Endodermal cell (in vitro differentiated cells): ENCODE measurements around the gene ARHGAP26. TPM values are rescaled to one million over a fixed set of nuclear protein-coding genes. Genes with fewer than 3 reads are reported as not detected.

Experiments
- DNase-seq: peaks from one replicate; pipeline ENCODE4 v3.0.0-alpha.2; 2017
- H3K27ac ChIP-seq: 2 replicates; pipeline ENCODE4 v1.5.1; 2013; ENCODE audit warnings: mild to moderate bottlenecking, low read depth, low read length, moderate library complexity
- H3K27me3 ChIP-seq: 2 replicates; pipeline ENCODE4 v1.6.1; 2013; ENCODE audit warnings: mild to moderate bottlenecking, low read length, moderate library complexity; ENCODE audit not compliant: insufficient read depth, control insufficient read depth, poor library complexity, severe bottlenecking
- H3K36me3 ChIP-seq: 2 replicates; pipeline ENCODE4 v1.7.0; 2013; ENCODE audit warnings: mild to moderate bottlenecking, low read length, moderate library complexity; ENCODE audit not compliant: control insufficient read depth, insufficient read depth
- H3K4me1 ChIP-seq: one replicate; pipeline ENCODE4 v1.7.0; 2013; ENCODE audit warnings: low read length; ENCODE audit not compliant: control insufficient read depth, insufficient read depth
- H3K4me3 ChIP-seq: 2 replicates; pipeline ENCODE4 v1.5.1; 2013; ENCODE audit warnings: mild to moderate bottlenecking, low read length, moderate library complexity
- H3K9ac ChIP-seq: 2 replicates; pipeline ENCODE4 v1.6.1; 2013; ENCODE audit warnings: mild to moderate bottlenecking, low read length, moderate library complexity; ENCODE audit not compliant: poor library complexity, severe bottlenecking; ENCODE audit errors: extremely low read depth
- H3K9me3 ChIP-seq: 2 replicates; pipeline ENCODE4 v1.6.1; 2013; ENCODE audit warnings: mild to moderate bottlenecking, low read length, moderate library complexity; ENCODE audit not compliant: control insufficient read depth
- H3K27ac Mint-ChIP-seq: 2 replicates; pipeline ENCODE4 v1.8.0; 2020; ENCODE audit warnings: mixed read lengths
- H3K27me3 Mint-ChIP-seq: 2 replicates; pipeline ENCODE4 v1.8.0; 2021; ENCODE audit warnings: mild to moderate bottlenecking, mixed read lengths; ENCODE audit not compliant: insufficient read depth
- H3K36me3 Mint-ChIP-seq: 2 replicates; pipeline ENCODE4 v1.8.0; 2020; ENCODE audit warnings: low read depth, mixed read lengths
- H3K4me1 Mint-ChIP-seq: 2 replicates; pipeline ENCODE4 v1.8.0; 2020; ENCODE audit warnings: mixed read lengths
- H3K4me3 Mint-ChIP-seq: 2 replicates; pipeline ENCODE4 v1.8.0; 2020; ENCODE audit warnings: mild to moderate bottlenecking, moderate library complexity, mixed read lengths
- H3K9me3 Mint-ChIP-seq: 2 replicates; pipeline ENCODE4 v1.8.0; 2020; ENCODE audit warnings: mild to moderate bottlenecking, mixed read lengths
- CTCF ChIP-seq: fragments of 200-600 bp; sonication (generic); conservative IDR thresholded peaks from 2 replicates; pipeline ENCODE4 v1.5.0; 2021; ENCODE audit warnings: antibody characterized with exemption, mild to moderate bottlenecking
- WGBS, 2 experiments: methylation state at CpG; one replicate each; pipeline versions ENCODE4 v1.1.5 to v1.1.7; 2013; ENCODE audit warnings: missing lambda C conversion rate in 2 of 2, mixed read lengths in 1 of 2; ENCODE audit not compliant: insufficient coverage in 1 of 2, insufficient read length in 1 of 2; 5-methylcytosine and 5-hydroxymethylcytosine counted together
- total RNA-seq, 2 donors: library from RNA; stranded (reverse); fragmentation: NEBNext Ultra II Directional in 1 of 2; extraction: Animal tissue kit (Norgen Biotek cat#: 25700) in 1 of 2; gene quantifications; 2 replicates in 1 of 2; 3 replicates in 1 of 2; pipeline ENCODE4 v1.2.1, GENCODE V29; 2021

Gene ARHGAP26
- total RNA-seq, 2 donors from 2014 or later = 49.2 to 60.5 TPM

- Histone ChIP-seq H3K27me3 (no peaks in the 10 kb centered on the region), H3K4me1 (peaks cover 7% of the 10 kb centered on the region), H3K4me3 (no peak overlapping the region), H3K36me3 (peaks cover 6% of the 10 kb centered on the region), H3K27ac (no peak overlapping the region), H3K9ac (no peak overlapping the region), H3K9me3 (no peaks in the 10 kb centered on the region)
- Mint-ChIP-seq H3K9me3 (no peaks in the 10 kb centered on the region), H3K27ac (no peak overlapping the region), H3K27me3 (no peaks in the 10 kb centered on the region), H3K4me3 (no peak overlapping the region), H3K4me1 (peaks cover 33% of the 10 kb centered on the region), H3K36me3 (peaks cover 10% of the 10 kb centered on the region)
- TF ChIP-seq CTCF = no peak
- DNase-seq = no peak
- 88% methylated on average over 3 of the region's 3 CpGs; no CpG with 5 or more reads in 1 of the 2 experiments for WGBS, 2 experiments
Measured at GRCh38 chr5:143134269-143134668, 364.1 kb downstream of the ARHGAP26 start.

DNA sequence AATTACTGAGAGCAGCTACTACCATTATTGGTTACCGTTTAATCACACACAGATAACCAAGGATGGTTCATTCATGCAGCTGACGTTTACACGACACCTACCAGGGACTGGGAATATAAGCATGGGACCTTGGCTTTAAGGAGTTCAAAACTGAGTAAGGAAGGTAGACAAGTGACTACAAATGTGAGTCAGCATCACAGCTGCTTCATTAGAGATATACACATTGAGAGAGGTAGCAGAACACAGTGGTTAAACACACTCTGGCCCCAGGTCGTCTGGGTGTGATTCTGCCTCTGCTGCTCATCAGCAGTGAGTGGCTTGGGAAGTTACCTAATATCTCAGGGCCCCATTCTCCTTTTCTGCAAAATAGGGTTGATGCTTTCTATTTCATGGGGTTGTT, 364.7 kb downstream of the ARHGAP26 start:
- H3K4me1 ChIP-seq = peaks cover 7% of the 10 kb centered on the region
- Mint-ChIP-seq H3K4me3 (no peak overlapping the region), H3K27ac (no peak overlapping the region), H3K27me3 (no peaks in the 10 kb centered on the region), H3K9me3 (no peaks in the 10 kb centered on the region), H3K4me1 (peaks cover 31% of the 10 kb centered on the region), H3K36me3 (peaks cover 12% of the 10 kb centered on the region)
- peaks cover 6% of the 10 kb centered on the region for H3K36me3 ChIP-seq
- no peak overlapping the region for H3K9ac ChIP-seq
- 95 to 96% methylated on average over 3 to 4 of the region's 4 CpGs for WGBS, 2 experiments
- no peak for DNase-seq
- no peaks in the 10 kb centered on the region for H3K9me3 ChIP-seq
- no peak for TF ChIP-seq CTCF
- no peak overlapping the region for H3K27ac ChIP-seq
- no peaks in the 10 kb centered on the region for H3K27me3 ChIP-seq
- H3K4me3 ChIP-seq = no peak overlapping the region

- peak overlapping the region; percentile 1 for H3K27ac ChIP-seq
- no peak overlapping the region for H3K27ac Mint-ChIP-seq
Measured at GRCh38 chr5:143135832-143136551, 365.8 kb downstream of the ARHGAP26 start.

More at GRCh38 chr5:143135832-143136551, 365.8 kb downstream of the ARHGAP26 start:
- Histone ChIP-seq H3K9me3 (no peaks in the 10 kb centered on the region), H3K9ac (peak overlapping the region; percentile 18), H3K4me3 (no peak overlapping the region), H3K4me1 (peaks cover 7% of the 10 kb centered on the region), H3K36me3 (peaks cover 6% of the 10 kb centered on the region), H3K27me3 (no peaks in the 10 kb centered on the region)
- WGBS, 2 experiments = 84 to 91% methylated on average over 5 of the region's 5 CpGs
- Mint-ChIP-seq H3K9me3 (no peaks in the 10 kb centered on the region), H3K4me3 (no peak overlapping the region), H3K4me1 (peaks cover 20% of the 10 kb centered on the region), H3K27me3 (no peaks in the 10 kb centered on the region), H3K36me3 (peaks cover 12% of the 10 kb centered on the region)
- no peak for DNase-seq
- no peak for TF ChIP-seq CTCF
